Fibroblast of pulmonary artery (primary cell): ENCODE results near the gene CAMSAP1.

Experiments
- DNase-seq: peaks from one replicate; pipeline ENCODE4 v3.0.0-alpha.2; 2010; ENCODE audit warnings: low read depth
- H3K4me3 ChIP-seq: replicated peaks from 2 replicates; pipeline ENCODE4 v1.5.1; 2011; ENCODE audit warnings: low read depth, mild to moderate bottlenecking, control low read depth, low read length, moderate library complexity
- CTCF ChIP-seq: IDR thresholded peaks from 2 replicates; pipeline ENCODE4 v1.5.1; 2011; ENCODE audit warnings: mild to moderate bottlenecking, control low read depth, low read length, inconsistent platforms; ENCODE audit errors: missing control alignments

Gene CAMSAP1

DNA sequence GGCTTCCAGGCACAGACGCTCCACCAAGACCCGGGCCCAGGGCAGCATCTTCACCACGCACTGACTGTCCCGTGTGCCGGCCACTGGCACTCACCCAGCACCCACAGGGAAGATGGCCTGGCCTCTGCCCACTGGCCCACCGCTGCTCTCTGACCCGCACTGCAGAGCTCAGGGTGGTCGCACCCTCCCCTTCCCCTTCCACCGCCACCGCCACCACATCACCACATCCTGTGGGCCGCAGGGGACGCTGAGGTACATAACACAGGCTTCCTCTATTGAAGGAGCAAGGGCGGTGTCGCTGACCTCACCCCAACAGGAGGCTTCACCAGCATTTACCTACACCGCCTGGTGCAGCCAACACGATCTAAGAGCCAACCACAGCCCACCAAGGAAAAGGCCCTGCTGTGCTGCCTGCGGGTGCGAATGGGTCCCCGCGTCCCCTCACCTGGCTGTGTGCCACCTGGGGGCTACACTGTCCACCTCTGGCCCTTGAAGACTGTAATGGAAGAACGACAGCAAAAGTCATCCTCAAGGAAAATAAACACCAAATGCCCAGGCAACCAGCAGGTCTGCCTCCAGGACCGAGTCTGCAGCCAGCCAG lies 101.8 kb downstream of the CAMSAP1 start:
- H3K4me3 ChIP-seq = no peak overlapping the region
- no peak for DNase-seq
- TF ChIP-seq CTCF = no peak

GRCh38 chr9:135804581-135805421 lies 102.5 kb downstream of the CAMSAP1 start:
- DNase-seq = no peak
- no peak overlapping the region for H3K4me3 ChIP-seq
- TF ChIP-seq CTCF = no peak

DNA sequence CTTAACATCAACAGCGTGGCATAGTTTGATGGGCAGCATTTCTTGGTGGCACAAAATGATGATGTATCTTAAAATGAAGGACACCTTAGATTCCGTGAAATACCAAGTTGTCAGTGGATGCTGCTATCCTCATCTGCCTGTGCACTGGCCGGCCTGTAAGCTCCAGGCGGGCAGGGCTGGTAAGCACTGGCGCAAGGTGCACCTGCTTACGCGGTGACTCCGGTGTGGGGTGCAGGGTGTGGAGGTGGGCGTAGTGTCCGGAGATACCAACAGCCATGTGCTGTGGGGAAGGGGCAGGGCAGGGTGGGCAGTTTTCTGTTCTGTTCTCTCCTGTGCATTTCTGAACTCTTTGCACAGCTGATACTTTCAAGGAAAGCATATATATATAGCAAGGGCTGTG lies 103.9 kb downstream of the CAMSAP1 start:
- no peak for DNase-seq
- TF ChIP-seq CTCF = no peak

GRCh38 chr9:135802876-135803419 lies 104.4 kb downstream of the CAMSAP1 start:
- no peak for TF ChIP-seq CTCF
- DNase-seq = no peak
- H3K4me3 ChIP-seq = no peak overlapping the region

More for the DNA sequence above, 103.9 kb downstream of the CAMSAP1 start:
- no peak overlapping the region for H3K4me3 ChIP-seq

- DNase-seq = no peak
- TF ChIP-seq CTCF = no peak
Measured at GRCh38 chr9:135801070-135801469, 106.3 kb downstream of the CAMSAP1 start.

DNA sequence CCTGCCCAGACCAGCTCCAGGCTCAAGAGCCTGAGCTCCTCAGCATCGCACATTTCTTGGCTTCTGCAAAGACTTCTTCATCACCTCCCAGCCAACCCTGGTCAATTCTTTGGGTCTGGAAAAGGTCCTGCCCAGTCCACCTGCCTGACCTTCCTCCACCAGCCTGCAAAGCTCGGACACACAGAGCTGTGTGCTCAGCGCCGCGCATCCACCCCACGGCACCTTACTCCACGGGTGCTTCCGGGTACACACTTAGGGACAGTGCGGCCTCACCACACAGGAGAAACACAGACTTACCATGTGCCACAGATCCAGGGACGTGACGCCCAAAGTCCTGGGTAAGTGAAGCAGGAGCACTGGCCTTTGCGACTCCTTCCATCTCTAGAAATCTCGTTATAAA lies 108.1 kb downstream of the CAMSAP1 start:
- DNase-seq = no peak
- no peak for TF ChIP-seq CTCF
- no peak overlapping the region for H3K4me3 ChIP-seq

More at GRCh38 chr9:135801070-135801469, 106.3 kb downstream of the CAMSAP1 start:
- H3K4me3 ChIP-seq = no peak overlapping the region
